Activated T-cell treated with anti-CD3 and anti-CD28 coated beads, Interleukin-2, amount 50 U/mL, for 72 hours (primary cell): ENCODE data around the gene GLA. TPM values are rescaled to one million over a fixed set of nuclear protein-coding genes. Genes with fewer than 3 reads are reported as not detected.

Source experiments
- ATAC-seq, 2 donors: fragments of 150-1000 bp; cut with Tn5 transposase; replicated peaks in 1 of 2; 2 replicates each; pipeline ENCODE4 v1.10.0; 2021; ENCODE audit warnings: moderate library complexity in 2 of 2, mild to moderate bottlenecking in 1 of 2
- DNase-seq, 2 donors: peaks; one replicate each; pipeline ENCODE4 v3.0.0; 2021 to 2022; ENCODE audit warnings: mixed read lengths in 1 of 2
- H3K27ac Mint-ChIP-seq: one replicate; pipeline ENCODE4 v1.8.0; 2022; ENCODE audit warnings: mild to moderate bottlenecking, moderate library complexity, mixed read lengths
- H3K27me3 Mint-ChIP-seq: one replicate; pipeline ENCODE4 v1.8.0; 2022; ENCODE audit warnings: low read depth, mixed read lengths
- H3K36me3 Mint-ChIP-seq, 2 donors: one replicate each; pipeline ENCODE4 v1.8.0; 2022; ENCODE audit warnings: mixed read lengths in 2 of 2, mild to moderate bottlenecking in 1 of 2; ENCODE audit not compliant: insufficient read depth in 2 of 2
- H3K4me1 Mint-ChIP-seq: one replicate; pipeline ENCODE4 v1.8.0; 2022; ENCODE audit warnings: low read depth, mixed read lengths
- H3K4me3 Mint-ChIP-seq, 2 donors: one replicate each; pipeline ENCODE4 v1.8.0; 2022; ENCODE audit warnings: mild to moderate bottlenecking in 2 of 2, mixed read lengths in 2 of 2, moderate library complexity in 2 of 2
- H3K9me3 Mint-ChIP-seq, 2 donors: one replicate each; pipeline ENCODE4 v1.8.0; 2022; ENCODE audit warnings: mixed read lengths in 2 of 2
- total RNA-seq, 2 donors: library from RNA; stranded (reverse); gene quantifications; one replicate each; pipeline ENCODE4 v1.2.3, GENCODE V29; 2022

The GLA gene
- total RNA-seq, 2 donors from 2014 or later = 43.7 to 48.1 TPM

DNA sequence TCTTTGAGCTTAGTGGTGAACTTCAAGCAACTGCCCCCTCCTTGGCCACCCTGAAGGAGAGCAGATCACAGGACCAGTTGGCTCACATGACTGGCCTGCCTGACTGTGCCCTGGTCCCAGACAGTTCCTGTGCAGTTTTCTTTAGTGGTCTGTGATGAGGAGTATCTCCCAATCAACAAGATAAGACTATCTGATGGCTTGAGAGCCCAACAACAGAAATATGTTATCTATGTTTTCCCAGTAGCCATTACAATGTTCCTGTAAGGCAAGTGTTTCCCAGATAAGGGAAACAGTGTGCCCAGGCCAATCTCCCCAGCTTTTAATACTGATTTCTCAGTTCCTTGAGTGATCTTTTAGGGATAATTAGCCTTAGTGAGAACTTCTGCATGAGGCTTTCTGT lies 45.0 kb downstream of the GLA start:
- ATAC-seq (no peak), DNase-seq (no peak)
- Mint-ChIP-seq H3K27me3 (peaks cover 14% of the 10 kb centered on the region), H3K36me3 (no peaks in the 10 kb centered on the region), H3K4me3 (no peak overlapping the region), H3K9me3 (no peaks in the 10 kb centered on the region), H3K27ac (no peak overlapping the region), H3K4me1 (no peaks in the 10 kb centered on the region)

DNA sequence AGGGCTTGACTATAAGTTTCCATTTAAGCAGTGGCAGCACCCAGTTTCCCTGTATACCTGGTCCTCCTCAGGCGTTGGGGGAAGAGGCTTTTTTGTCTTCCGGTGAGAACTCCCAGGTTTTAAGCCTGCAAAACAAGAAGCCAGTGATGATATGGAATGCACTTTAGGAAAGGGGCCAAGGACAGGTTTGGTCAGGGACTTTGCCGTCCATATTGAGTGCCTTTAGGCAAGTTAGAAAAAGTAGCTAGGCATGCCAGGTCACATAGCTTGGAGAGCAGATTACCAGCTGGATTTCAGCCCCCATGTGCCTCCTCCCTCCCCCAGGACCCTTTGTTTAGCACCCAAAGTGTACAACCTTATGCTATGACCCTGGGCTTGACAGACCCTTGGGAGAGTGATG lies 45.6 kb downstream of the GLA start:
- Mint-ChIP-seq H3K9me3 (no peaks in the 10 kb centered on the region), H3K36me3 (no peaks in the 10 kb centered on the region), H3K4me3 (no peak overlapping the region), H3K4me1 (no peaks in the 10 kb centered on the region), H3K27ac (no peak overlapping the region), H3K27me3 (peaks cover 14% of the 10 kb centered on the region)
- DNase-seq (no peak), ATAC-seq (no peak)

DNA sequence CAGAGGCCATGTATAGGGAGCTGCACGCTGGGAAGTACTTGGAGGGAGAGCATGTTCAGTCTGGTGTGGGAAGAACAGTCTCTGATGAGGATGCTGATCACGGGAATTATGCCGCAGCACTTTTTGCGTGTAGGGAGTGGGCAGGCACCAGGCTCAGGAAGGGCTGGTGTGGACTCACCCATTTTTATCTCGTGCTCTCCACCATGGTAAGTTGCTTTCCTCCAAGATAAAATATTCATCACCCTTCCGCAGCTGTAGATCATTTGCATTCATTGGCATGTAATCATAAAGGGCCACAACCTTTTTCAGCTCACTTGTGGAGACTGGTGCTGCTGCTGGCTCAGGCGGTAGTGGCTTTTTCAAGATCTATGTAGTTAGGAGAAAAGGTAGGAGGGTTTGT lies 47.3 kb downstream of the GLA start:
- H3K27ac Mint-ChIP-seq = no peak overlapping the region
- ATAC-seq (no peak), DNase-seq (no peak)
- no peaks in the 10 kb centered on the region for H3K36me3 Mint-ChIP-seq
- no peaks in the 10 kb centered on the region for H3K9me3 Mint-ChIP-seq
- H3K27me3 Mint-ChIP-seq = peaks cover 14% of the 10 kb centered on the region
- no peak overlapping the region for H3K4me3 Mint-ChIP-seq
- no peaks in the 10 kb centered on the region for H3K4me1 Mint-ChIP-seq

DNA sequence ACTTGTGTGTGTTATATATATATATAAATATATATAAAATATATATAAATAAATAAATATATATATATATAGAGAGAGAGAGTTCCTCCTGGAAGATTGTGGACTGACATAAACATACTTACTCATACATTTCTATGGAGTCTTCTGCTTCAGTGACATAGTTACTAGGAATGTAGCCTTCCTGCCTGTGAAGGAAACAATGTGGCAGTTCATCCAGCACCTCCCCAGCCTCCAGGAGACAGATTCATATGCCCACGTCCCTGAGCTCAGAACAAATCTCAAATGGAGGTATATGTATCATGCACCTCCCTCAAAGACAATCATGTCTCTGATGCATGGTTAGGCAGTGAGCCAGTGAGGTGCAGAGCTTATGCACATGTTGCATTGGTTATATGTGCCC lies 47.8 kb downstream of the GLA start:
- peaks cover 14% of the 10 kb centered on the region for H3K27me3 Mint-ChIP-seq
- DNase-seq (no peak), ATAC-seq (no peak)
- no peaks in the 10 kb centered on the region for H3K36me3 Mint-ChIP-seq
- H3K4me3 Mint-ChIP-seq = no peak overlapping the region
- H3K4me1 Mint-ChIP-seq = no peaks in the 10 kb centered on the region
- H3K27ac Mint-ChIP-seq = no peak overlapping the region
- H3K9me3 Mint-ChIP-seq = no peaks in the 10 kb centered on the region

DNA sequence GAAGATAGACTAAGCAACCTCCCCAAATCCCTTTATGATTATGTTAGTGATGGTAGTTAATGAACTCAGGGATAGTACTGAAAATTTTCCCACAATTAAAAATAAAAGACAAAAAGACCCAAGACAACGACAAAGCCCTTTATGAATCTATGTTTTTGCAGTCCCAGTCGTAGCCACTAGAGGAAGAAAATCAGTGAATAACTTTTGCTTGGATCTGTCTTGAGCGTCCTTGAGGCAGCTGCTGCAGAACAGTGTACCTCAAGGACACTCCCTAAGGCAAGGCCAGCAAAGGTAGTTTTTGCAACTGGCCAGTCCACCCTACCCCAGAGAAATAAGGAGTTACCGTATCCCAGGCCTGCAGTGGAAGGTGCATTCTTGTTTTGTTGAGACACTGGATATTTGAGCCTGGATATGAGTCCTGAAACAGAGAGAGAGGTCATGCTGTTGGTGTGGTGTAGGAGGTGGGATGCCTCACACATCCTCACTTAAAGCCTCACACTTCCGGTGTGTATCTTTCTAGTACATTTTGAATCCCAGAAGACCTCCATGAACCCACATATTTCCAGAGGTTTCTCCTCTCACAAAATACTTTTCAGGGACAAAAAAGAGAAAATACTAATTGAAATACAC lies 50.4 kb downstream of the GLA start:
- ATAC-seq = no peak
- peaks cover 14% of the 10 kb centered on the region for H3K27me3 Mint-ChIP-seq
- no peak overlapping the region for H3K4me3 Mint-ChIP-seq
- H3K27ac Mint-ChIP-seq = no peak overlapping the region
- H3K36me3 Mint-ChIP-seq = no peaks in the 10 kb centered on the region
- no peaks in the 10 kb centered on the region for H3K4me1 Mint-ChIP-seq
- H3K9me3 Mint-ChIP-seq = no peaks in the 10 kb centered on the region
- DNase-seq = no peak

DNA sequence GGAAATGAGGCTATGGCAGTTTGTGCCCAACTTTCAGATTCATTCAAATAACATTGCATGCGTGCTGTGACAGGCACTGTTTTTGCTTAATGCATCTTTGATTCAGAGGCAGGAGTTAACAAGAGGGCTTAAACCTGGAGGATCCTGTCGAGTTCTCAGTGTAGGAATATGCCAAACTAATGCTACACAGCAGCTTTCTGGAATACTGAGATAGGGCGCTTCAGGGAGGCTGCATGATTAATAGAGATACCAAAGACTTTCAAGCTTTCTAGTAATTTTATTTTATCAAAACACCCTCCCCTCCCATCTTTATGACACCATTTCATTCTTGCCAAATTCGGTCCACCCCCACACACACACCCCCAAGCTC lies 58.5 kb downstream of the GLA start:
- ATAC-seq (no peak), DNase-seq (no peak)
- Mint-ChIP-seq H3K9me3 (no peaks in the 10 kb centered on the region), H3K27ac (peak overlapping the region; percentile 84), H3K4me1 (peaks cover 27% of the 10 kb centered on the region), H3K36me3 (peaks cover 2 to 4% of the 10 kb centered on the region in 2 donors), H3K4me3 (peak overlapping the region; percentile 91 to 93), H3K27me3 (peaks cover 10% of the 10 kb centered on the region)

DNA sequence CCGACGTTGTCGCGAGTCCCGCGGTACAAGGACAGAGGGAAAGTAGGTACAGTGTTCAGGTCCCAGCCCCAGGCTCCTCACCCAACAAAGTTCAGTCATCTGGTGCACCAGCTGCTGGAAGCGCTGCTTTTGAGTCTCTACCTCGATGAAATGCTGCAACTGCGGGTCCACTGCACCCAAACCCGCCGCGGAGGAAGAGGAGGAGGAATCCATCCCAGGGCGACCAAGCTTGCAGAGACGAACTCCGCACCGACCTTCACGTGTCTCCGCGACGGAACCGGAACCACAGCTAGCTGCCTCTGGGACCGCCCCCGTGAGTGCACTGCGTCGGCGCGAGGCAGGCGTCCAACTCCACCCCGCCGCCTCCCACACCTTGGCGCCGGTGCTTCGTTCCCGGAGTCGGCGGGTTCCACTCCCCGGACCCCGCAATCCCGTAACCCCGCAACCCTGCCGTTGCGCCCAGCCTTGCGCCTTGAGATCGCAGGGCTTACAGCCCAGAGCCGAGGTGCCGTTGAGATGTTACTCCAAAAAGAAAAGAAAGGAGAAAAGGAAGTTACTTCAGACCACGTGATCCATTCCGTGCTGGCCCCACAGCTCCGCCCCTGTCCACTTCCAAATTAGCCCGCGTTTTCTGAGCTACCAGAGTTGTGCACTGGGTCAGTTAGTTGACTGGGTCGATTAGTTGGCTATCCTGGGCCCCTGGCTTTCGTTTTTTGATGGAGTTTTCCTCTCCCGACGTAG lies 59.1 kb downstream of the GLA start, which contains the start of gene TIMM8A:
Gene TIMM8A, minus strand, starts transcription at position 291 of the 741 bp plus-strand sequence. Its CDS starts 78 bp downstream, at position 213.
- peak; percentile 99 for ATAC-seq
- Mint-ChIP-seq H3K36me3 (peaks cover 4% of the 10 kb centered on the region in 2 donors), H3K4me1 (peaks cover 27% of the 10 kb centered on the region), H3K4me3 (peak within 1 kb of the TSS; percentile 91 to 93), H3K9me3 (no peaks in the 10 kb centered on the region), H3K27me3 (peaks cover 6% of the 10 kb centered on the region), H3K27ac (peak within 1 kb of the TSS; percentile 84)
- DNase-seq = peak; percentile 79 to 85

DNA sequence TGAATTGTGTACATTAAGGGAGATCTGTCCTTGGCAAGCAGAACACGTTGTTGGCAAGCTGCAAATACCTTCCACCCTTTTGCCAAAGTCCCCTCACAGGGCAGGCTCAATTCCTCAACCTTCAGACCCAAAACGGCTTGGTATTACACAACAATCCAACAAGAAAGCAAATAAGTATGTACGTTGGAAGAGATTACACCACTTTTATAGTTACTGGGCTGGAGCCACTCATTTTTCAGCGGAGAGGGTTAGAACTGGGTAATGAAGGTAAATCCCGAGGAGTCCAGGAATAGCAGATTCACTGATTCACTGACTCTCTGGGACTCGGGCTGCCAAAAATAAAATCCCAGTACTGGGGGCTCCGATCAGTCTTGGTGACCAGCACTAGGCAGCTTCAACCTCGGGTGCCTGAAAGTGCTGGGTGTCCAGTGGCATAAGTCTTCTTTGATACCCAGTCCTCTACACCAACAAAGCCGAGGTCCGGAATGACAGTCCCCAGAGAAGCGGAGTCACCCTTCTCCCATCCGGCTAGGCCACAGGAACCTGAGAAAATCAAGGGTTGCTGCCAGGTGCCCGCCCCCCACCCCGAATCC lies 59.8 kb downstream of the GLA start:
- peaks cover 6% of the 10 kb centered on the region for H3K27me3 Mint-ChIP-seq
- ATAC-seq (peak; percentile 3 to 8), DNase-seq (peak; percentile 1 to 5)
- peaks cover 4% of the 10 kb centered on the region in 2 donors for H3K36me3 Mint-ChIP-seq
- H3K4me1 Mint-ChIP-seq = peaks cover 27% of the 10 kb centered on the region
- H3K9me3 Mint-ChIP-seq = no peaks in the 10 kb centered on the region
- H3K27ac Mint-ChIP-seq = peak overlapping the region; percentile 77
- H3K4me3 Mint-ChIP-seq = peak overlapping the region; percentile 91 to 93

Other genes with a start within 250 kb of the GLA start
- gene DRP2, start 188.1 kb downstream of the GLA start, total RNA-seq = 1 to 10 TPM in 1 of 2 donors, under 1 TPM in 1; 0.86 to 1.2 TPM
- not detected for gene TAF7L, start 116.6 kb downstream of the GLA start, total RNA-seq
- 10 to 100 TPM; 13.8 to 15.7 TPM for gene TIMM8A, start 59.2 kb downstream of the GLA start, total RNA-seq
- gene BTK, start 21.7 kb downstream of the GLA start, total RNA-seq = 1 to 10 TPM; 1.7 to 1.9 TPM
- gene RPL36A, start 16.9 kb downstream of the GLA start, total RNA-seq = 100 to 1,000 TPM; 221 to 294 TPM
- 10 to 100 TPM; 15.0 to 17.8 TPM for gene HNRNPH2, start 297 bp upstream of the GLA start, total RNA-seq
- gene ARMCX4, start 77.5 kb upstream of the GLA start, total RNA-seq = 10 to 100 TPM in 1 of 2 donors, 1 to 10 TPM in 1; 7.7 to 10.0 TPM
- gene ARMCX1, start 142.6 kb upstream of the GLA start, total RNA-seq = 1 to 10 TPM; 2.8 to 3.3 TPM
- gene ARMCX6, start 210.1 kb upstream of the GLA start, total RNA-seq = 10 to 100 TPM; 68.5 to 75.8 TPM
- 10 to 100 TPM; 37.0 to 49.1 TPM for gene ARMCX3, start 215.2 kb upstream of the GLA start, total RNA-seq